HG03442 (cell line): ENCODE results near the gene NTN5.
"Not testable (repeated sequence)": the region's sequence is repeated elsewhere in the genome, so short reads cannot be mapped to it uniquely, and the experiment has no call there.

Experiments
- ATAC-seq: cut with Tn5 transposase; IDR thresholded peaks from one replicate; pipeline ENCODE4 v1.9.1; 2021; ENCODE audit warnings: mild to moderate bottlenecking, moderate library complexity; ENCODE audit not compliant: unreplicated experiment

The NTN5 gene

DNA sequence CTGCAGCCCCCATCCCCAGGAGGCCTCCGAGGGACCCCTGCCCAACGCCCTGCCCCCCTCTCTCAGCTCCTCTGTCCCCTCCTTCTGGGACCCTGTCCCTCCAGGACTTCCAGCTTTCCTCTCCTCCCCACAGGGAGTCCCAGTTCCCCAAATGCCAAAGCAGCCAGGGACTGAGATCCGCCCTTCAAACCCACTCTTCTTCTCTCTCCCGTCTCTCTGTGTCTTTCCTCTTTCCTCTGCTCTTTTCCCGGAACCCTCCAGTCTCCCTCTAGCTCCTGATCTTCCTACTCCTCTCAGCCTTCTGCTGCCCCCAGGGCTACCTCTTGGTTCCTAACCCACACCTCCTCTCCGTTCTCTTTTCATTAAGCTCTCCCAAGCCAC lies 27.2 kb downstream of the NTN5 start:
- ATAC-seq, result no peak

DNA sequence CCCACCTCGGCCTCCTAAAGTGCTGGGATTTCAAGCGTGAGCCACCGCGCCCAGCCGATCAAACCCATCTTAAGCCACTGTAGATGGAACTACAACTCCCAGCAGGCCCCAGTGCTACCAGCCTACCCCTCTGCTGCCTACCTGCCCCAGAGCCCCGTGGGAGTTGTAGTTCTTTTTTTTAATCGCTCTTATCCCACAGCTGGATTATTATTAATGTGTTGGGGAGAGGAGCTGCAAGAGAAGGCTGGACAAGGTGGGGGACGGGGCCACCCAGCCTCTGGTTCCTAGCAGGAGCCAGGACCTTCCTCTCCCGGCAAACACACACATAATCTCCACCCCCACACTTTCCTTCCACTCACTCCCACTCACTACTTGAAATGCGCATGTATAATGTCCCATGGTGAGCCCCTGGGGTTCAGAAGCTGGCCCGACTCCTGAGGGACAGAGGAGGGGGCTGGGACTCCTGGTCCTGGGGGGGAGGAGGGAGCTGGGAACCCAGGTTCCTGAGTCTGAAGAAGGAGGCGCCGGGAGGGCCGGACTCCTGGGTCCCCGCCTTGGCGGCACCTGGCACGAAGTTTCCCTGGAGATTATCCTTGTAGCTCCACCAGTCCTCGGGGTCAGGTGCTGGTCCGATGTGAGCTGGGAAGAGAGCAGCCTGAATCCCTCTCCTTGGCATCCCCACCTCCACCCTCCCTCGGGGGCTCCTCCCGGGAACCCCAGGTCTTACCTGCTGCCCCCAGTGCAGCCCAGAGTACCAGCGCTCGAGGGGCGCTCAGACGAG lies 27.8 kb downstream of the NTN5 start:
- no peak for ATAC-seq

DNA sequence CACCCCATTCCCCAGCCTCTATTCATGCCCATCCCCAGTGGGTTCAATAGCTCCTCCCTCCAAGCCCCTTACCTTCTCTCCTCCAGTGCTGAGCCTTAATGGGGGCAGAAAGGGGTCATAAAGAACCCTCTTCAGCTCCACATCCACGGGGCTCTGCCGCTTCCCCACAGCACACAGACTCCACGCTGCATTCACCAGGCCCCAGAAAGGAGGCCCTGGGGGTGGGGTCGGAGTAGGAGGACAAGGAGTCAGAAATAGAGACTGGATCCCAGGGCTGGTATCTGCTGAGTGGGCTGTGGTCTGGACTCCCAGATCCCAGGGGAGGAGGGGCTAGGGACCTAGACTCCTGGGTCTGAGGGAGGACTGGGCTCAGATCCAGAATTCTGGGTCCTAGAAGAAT lies 28.5 kb downstream of the NTN5 start:
- ATAC-seq, result no peak

DNA sequence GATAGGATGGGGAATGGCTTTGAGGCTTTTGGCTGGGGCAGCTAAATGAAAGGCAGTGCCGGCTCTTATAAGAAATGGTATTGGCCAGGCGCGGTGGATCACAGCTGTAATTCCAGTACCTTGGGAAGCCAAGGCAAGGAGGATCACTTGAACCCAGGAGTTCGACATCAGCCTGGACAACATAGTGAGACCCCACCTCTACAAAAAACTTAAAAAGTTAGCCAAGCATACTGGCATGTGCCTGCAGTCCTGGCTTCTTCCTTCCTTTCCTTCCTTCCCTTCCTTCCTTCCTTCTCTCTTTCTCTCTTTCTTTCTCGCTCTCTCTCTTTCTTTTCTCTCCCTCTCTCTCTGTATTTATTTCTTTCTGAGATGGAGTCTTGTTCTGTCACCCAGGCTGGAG lies 30.0 kb downstream of the NTN5 start:
- no peak for ATAC-seq

DNA sequence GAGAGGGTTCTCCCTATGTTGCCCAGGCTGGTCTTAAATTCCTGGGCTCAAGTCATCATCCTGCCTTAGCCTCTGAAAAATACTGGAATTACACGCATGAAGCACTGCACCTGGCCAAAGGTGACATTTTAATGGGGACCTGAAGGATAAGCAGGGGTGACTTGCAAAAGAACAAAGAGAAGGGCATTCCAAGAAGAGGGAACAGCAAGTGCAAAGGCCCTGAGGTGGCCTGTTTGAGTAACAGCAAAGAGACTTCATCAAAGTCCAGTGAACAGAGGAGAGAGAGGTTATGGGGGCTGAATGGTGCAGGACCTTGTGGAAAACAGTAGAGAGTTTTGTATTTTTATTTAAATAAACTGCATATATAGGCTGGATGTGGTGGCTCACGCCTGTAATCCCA lies 31.0 kb downstream of the NTN5 start:
- ATAC-seq, result no peak

DNA sequence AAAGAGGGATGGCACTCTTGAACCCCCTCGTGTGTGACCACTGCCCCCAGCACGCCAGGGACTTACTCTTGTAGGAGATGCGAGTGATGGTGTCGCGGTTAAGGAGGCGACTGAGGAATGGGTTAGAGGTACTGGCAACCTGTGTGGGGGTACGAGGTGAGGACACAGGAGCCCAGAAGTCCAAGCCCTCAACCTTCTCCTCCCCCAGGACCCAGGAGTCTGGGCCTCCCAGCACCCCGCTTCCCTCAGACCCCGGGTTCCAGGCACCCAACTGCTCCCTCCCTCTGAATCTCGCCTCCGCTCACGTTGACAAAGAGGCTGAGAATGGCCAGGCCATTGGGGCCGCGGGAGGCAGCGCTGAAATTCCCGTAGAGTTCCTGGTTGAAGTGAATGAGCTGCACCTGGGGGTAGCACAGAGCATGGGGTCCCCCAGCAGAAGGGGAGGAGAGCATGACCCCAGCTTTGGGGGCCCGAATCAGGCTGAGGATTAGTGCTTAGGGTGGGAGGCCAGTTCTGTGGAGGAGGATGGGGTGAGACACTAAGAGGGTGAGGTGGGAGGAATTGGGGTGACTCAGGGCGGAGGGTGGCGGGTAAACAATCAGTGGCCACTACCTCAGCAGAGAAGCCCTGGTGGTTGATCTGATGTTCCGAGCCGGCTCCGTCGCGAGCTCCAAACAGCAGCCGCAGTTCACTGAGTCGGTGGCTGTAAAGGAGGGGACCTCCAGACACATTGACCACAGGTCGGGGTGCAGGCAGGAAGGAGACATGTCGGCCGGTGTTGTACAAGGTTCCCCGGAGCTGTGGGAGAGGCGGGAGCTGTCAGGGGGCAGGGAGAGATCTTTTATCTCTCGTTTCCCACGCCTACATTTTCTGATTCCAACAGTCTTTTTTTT lies 33.1 kb downstream of the NTN5 start:
- ATAC-seq, result no peak

DNA sequence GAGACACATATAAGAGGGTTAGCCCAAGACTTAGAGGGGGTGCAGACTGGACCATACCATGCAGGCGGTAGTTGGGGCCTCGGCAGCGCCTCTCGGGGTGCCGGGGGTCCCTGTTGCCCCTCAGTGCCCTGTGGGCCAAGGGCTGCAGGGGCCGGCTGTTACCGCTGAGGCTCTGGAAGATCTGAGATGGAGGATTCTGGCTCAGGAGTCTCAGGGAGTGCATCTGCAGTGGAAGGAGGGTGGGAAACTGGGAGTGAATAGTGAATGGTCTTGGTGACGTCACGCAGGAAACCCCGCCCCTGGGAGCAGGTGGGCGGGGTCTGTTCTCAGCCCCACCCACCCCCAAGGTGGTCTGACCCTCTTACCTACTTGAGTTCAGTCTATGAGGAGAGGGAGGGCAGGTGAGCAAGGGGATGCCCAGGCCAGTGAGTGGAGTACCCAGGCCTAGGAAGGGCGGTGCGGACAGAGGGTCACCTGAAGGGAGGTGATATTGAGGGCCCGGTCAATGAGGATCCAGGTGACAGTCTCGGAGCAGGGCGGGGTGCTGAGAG lies 33.9 kb downstream of the NTN5 start:
- ATAC-seq, result no peak

DNA sequence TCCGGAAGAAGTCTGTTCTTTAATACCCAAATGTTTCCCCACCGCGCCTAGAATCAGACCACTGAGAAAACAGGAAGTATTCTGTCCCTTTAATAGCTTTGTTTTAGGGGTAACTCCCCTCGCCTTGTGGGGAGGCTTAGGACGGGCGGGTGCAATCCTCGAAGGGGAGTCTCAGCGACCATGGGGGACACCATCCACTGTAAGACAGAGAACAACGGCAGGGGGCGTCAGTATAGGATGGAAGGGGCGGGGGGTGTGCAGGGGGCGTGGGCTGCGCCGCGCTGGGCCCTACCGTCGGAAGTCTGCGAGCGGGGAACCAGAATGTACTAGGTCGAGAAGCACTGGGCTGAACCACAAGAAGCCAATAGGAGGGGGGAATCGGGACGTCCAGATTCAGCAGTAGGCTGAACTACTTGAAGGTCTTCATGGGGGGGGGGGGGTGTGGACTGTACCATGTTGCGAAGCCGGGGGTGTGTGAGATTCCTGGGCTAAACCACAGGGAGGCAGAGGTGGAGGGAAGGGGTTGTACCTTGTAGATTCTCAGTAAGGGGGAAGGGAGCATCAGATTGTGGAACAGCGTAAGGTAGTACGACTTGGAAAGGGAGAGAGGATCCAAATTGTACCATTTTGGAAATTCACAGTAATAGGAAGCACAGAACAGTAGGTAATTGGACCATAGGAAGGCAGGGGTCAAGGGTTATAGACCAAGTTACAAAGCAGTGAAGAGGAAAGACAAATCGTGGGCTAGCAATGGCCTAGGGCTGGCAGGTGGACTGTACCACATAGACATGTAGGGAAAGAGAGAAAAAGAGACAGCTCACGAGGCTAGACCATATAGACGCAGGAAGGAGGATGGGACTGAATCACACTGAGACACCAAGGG lies 34.6 kb downstream of the NTN5 start:
- peak; percentile 8 for ATAC-seq

DNA sequence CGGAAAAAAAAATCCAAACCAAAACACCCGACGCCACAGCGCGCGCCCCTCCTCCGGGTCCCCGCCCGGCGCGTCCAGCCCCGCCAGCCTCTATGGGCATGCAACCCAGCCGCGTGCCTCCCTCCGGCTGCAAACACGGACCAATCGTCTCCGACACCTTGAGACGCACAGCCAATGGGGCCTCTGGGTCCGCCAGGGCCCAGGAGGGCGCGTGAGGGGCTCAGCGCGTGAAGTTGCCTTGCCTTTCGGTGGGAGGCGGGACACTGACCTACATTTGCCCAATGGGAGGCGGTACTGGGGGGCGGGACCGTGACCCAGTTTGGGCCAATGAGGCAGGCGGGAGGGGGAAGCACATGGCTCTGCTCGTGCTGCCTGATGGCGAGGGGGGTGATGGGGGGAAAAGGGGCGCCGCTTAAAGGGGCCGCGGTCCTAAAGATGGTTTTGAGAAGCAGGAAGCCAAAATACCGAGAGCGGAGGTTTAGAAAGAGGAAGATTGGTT lies 35.3 kb downstream of the NTN5 start:
- peak; percentile 73 for ATAC-seq

DNA sequence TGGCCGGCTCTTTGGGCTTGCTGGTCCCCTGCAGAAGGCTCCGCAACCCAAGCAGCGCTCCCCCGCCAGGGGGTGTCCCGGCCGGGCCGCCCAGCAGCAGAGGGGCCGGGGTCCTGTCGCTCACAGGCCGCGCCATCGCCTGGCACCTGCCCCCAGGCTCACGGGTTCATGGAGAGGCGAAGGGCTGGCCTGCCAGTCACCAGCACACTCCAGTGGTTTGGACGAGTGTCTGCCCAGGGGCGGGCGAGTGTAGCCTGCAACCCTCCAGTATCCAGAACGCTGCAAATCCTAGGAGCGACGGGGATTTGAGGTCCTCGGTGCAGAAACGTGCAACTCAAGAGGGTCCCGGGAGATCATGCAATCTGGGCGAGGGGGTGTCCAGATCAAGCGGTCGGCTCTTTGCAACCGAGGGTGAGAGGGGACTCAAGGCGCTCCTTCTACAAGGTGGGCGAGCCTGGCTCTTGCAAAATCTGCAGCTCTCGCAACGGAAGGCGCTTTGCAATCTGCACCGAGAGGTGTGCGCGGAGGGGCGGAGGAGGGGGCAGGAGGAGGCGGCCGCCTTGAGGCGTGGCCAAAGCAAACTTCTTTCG lies 35.9 kb downstream of the NTN5 start, which contains the start of gene DBP:
DBP (minus strand) TSS at position 521 of the 590 bp plus-strand sequence; CDS start at position 136, 385 bp downstream.
- ATAC-seq, result no peak

DNA sequence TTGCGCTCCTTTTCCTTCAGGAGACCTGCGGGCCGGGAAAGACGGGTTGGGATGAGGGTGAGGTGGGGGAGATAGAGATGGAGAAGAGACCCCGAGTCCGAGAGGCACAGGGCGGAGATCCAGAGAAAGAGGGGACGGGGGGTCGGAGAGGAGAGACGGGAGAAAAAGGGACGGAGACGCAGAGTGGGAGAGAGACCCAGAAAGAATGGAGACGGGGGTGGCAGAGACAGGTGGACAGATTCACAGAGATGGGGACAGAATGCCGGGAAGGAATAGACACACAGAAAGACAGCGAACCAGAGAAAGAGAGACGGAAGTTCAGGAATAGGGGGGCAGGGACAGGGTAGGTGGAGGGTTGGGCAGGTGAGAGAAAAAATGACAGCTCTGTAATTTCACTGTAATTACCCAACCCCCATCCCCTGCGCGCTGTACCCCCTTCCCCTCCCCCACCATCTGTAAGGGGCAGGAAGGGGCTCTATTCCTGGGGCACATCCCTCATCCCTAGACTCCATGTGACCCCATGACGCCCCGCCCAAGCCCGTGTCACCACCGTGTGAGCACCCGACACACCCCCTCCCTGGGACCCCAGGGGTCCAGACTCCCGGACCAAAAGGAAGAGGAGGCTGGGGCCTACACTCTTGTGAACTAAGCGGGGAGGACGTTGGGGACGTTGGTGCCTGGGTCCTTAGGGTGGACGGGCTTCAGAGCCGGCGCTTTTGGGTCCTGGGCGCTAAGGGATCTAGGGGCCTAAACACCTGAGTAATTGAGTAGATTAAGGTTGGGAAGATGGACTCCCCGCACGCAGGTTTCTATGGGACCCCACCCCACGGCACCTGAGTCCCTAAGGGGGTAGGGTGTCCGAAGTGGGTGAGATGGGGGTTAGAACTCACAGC lies 36.6 kb downstream of the NTN5 start:
- ATAC-seq, result no peak

DNA sequence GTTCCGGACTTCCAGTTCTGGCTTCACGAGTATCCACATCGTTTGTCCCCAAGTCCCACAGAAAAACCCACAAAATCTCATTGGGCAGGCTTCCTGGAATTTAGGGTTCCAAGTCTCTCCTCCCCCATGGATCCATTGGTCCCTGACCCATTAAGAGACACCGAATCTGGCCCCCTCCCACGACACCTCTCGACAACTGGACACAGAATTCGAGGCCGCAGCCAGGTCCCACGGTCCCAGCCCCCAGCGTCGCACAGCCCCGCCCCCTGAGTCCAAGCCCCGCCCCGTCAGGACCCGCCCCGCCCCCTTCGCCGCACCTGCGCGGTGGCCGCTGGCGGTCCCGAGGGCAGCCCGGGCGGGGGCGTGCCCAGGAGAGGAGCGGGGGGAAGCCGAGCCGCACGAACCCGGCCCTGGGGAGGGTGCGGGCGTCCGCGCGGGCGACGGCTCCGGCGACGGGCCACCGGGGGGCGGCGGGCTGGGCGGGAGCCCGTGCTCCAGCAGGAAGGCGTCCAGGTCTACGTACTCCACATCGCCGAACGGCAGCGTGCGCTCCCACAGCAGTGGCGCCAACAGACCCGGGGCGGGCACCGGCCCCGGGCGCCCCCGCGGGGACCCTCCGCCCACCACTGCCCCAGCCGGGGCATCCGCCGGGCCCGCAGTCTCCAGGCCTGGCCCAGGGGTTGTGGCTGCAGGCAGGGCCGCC lies 37.4 kb downstream of the NTN5 start:
- no peak for ATAC-seq

DNA sequence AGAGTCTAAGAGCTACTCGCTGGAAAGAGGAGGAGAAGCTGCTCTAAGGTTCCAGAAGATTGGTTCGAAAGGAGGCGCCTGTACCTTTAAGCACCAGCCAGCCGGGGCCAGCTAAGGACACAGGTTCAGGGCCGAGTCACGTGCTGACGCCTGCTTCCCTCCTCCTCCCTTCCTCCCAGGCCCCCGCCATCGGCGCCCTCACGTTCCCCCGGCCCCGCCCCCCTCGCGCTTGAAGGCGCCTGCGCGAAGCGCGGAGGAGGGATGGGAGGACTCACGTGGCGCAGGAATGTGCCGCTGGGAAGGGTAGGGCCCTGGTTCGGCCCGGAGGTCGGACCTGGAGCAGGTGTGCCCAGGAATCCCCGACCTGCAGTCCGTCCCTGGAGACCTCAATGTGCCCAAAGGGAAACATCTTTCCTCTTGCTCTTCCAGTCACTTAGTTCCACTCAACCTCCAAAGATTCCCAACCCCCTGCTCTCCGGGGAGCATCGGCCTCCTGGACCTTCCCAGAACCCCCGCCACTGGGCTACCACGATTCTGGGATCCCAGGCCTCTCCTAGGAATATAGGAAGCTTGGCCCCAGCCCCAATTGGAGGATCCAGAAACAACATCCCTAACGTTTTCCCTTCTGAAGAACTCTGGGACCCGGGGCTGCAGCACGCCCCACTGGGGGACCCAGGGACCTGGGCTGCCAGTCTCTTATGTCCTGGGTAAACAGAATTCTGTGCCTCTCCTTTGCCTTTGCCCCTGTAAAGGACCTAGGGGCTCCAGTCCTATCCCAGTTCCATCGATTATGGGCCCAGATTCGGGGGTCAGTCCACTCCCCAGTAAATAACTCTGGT lies 38.2 kb downstream of the NTN5 start:
- peak; percentile 27 for ATAC-seq

DNA sequence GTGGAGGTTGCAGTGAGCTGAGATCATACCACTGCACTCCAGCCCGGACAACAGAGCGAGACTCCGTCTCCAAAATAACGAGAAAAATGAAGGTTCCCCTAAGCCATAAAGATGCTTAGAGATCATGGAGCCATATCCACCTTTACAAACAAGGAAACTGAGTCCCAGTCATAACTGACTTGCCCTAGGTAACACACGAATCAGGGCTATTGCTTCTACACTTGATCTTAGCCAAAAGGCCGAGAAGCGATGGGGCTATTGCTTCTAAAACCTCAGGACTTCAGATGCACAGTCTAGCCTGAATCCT lies 38.8 kb downstream of the NTN5 start:
- no peak for ATAC-seq

DNA sequence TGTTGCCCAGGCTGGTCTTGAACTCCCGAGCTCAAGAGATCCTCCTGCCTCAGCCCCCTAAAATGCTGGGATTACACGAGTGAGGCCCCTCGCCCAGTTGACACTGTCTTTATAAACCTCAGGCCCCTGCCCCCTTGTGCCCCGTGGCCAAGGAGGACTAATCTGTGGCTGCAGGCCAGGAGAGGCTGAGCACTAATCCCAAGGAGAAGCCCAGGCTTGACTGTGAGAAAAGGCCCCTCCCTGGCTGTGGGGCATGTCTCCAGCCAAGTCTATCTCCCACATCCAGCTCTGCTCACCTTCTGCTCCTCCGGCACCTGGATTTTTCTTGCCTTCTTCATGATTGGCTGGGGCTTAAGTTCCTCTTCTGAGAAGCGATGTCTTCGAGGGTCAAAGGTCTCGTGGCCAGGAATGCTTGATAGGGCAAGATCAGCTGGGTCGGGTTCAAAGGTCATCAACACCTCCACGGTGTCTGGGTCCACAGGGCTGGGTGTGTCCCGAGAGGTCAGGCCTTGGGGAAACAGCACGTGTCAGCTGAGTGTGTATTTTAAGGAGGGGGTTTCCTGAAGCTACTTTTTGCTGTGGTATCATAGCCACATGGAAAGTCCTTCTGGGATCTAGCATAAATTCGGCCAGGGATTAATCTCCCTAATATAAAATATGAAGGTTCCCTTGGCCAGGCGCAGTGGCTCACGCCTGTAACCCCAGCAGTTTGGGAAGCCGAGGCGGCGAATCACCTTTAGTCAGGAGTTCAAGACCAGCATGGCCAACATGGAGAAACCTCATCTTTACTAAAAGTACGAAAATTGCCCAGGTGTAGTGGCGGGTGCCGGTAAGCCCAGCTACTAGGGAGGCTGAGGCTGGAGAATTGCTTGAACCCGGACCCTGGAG lies 39.4 kb downstream of the NTN5 start:
- no peak for ATAC-seq

DNA sequence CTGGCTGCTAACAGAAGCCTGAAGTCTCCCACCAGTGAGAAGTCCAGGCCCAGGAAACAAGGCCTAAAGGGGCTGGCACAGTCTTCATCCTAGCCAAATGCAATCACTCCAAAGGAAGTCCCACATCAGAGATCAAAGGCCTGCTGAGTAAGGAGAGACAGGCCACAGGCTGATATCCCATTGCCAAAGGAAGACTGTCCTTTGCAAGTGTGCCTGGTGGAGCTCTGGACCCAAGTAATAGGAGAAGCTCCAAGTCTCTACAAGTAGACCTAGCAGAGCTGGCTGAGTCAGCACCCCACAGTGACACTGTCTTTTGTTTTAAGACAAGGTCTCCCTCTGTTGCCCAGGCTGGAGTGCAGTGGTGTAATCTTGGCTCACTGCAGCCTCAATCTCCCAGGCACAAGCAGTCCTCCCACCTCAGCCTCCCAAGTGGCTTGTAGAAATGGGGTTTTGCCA lies 40.1 kb downstream of the NTN5 start:
- no peak for ATAC-seq

DNA sequence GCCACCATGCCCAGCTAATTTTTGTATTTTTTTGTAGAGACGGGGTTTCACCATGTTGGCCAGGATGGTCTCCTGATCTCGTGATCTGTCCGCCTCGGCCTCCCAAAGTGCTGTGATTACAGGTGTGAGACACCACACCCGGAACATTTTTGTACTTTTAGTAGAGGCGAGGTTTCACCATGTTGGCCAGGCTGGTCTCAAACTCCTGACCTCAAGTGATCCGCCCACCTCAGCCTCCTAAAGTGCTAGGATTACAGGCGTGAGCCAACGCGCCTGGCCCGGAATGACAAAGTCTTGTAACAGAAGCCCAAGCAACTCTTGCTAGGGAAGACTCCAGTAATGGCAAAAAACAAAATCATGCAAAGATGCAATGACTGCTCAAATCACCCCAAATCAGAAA lies 40.5 kb downstream of the NTN5 start:
- ATAC-seq, result not testable (repeated sequence)
